OCI-LY1 (cell line): ENCODE results near the gene POFUT1.
A peak's percentile ranks its signal among the peaks of the same experiment; 100 is the strongest.

Experiments used
- H2AFZ ChIP-seq: fragments of 200-600 bp; sonication (generic), shearing (Covaris generic); 2 replicates; pipeline ENCODE4 v1.6.0; 2014; ENCODE audit warnings: antibody characterized with exemption, mild to moderate bottlenecking, low read length
- H3F3A ChIP-seq: fragments of 200-600 bp; sonication (generic), shearing (Covaris generic); 2 replicates; pipeline ENCODE4 v1.6.0; 2014; ENCODE audit warnings: mild to moderate bottlenecking, antibody characterized with exemption, low read length, moderate library complexity; ENCODE audit not compliant: insufficient read depth
- H3K27ac ChIP-seq: fragments of 200-600 bp; sonication (generic); 2 replicates; pipeline ENCODE4 v1.5.1; 2014; ENCODE audit warnings: low read length, mixed run types, mild to moderate bottlenecking, low read depth; ENCODE audit not compliant: poor library complexity, severe bottlenecking
- H3K27me3 ChIP-seq: fragments of 200-600 bp; sonication (generic); 2 replicates; pipeline ENCODE4 v1.6.0; 2014; ENCODE audit warnings: antibody characterized with exemption, mild to moderate bottlenecking, low read length, moderate library complexity; ENCODE audit not compliant: insufficient read depth
- H3K36me3 ChIP-seq: fragments of 200-600 bp; sonication (generic); 2 replicates; pipeline ENCODE4 v1.6.1; 2014; ENCODE audit warnings: mild to moderate bottlenecking, antibody characterized with exemption, low read length, moderate library complexity, mixed read lengths; ENCODE audit not compliant: insufficient read depth
- H3K4me1 ChIP-seq: fragments of 200-600 bp; sonication (generic); 2 replicates; pipeline ENCODE4 v1.5.1; 2014; ENCODE audit warnings: mild to moderate bottlenecking, low read length, moderate library complexity; ENCODE audit not compliant: insufficient read depth, severe bottlenecking
- H3K4me2 ChIP-seq: fragments of 200-600 bp; sonication (generic), shearing (Covaris generic); 2 replicates; pipeline ENCODE4 v1.6.1; 2014; ENCODE audit warnings: low read length
- H3K4me3 ChIP-seq: fragments of 200-600 bp; sonication (generic); 2 replicates; pipeline ENCODE4 v1.5.1; 2014; ENCODE audit warnings: low read length, low read depth, mild to moderate bottlenecking, mixed read lengths; ENCODE audit not compliant: poor library complexity, severe bottlenecking
- H3K79me2 ChIP-seq: fragments of 200-600 bp; shearing (Covaris generic); 2 replicates; pipeline ENCODE4 v1.6.1; 2016; ENCODE audit warnings: mixed run types, low read length, mixed read lengths; ENCODE audit not compliant: insufficient read depth
- H3K9ac ChIP-seq: fragments of 200-600 bp; sonication (generic), shearing (Covaris generic); 2 replicates; pipeline ENCODE4 v1.6.1; 2014; ENCODE audit warnings: mild to moderate bottlenecking, low read length, mixed read lengths
- H3K9me2 ChIP-seq: fragments of 200-600 bp; sonication (generic), shearing (Covaris generic); 2 replicates; pipeline ENCODE4 v1.6.1; 2014; ENCODE audit warnings: low read depth, mild to moderate bottlenecking, low read length, mixed read lengths
- H3K9me3 ChIP-seq: fragments of 200-600 bp; shearing (Covaris generic); 2 replicates; pipeline ENCODE4 v1.6.1; 2014; ENCODE audit warnings: low read length, mixed read lengths
- H4K20me1 ChIP-seq: fragments of 200-600 bp; sonication (generic), shearing (Covaris generic); 2 replicates; pipeline ENCODE4 v1.6.0; 2016; ENCODE audit warnings: mild to moderate bottlenecking, low read length; ENCODE audit not compliant: insufficient read depth
- EZH2 ChIP-seq: fragments of 200-600 bp; sonication (generic), shearing (Covaris generic); IDR thresholded peaks from 2 replicates; pipeline ENCODE4 v1.8.0; 2017; ENCODE audit warnings: borderline replicate concordance, mixed run types, mild to moderate bottlenecking, antibody characterized with exemption, low read length, moderate library complexity, mixed read lengths
- TF ChIP-seq, protein P1 (sequence below): fragments of 200-600 bp; sonication (generic), shearing (Covaris generic); IDR thresholded peaks from 2 replicates; pipeline ENCODE4 v1.5.1; 2017; ENCODE audit warnings: mild to moderate bottlenecking, antibody characterized with exemption, low read length, moderate library complexity, mixed read lengths

POFUT1 gene

DNA sequence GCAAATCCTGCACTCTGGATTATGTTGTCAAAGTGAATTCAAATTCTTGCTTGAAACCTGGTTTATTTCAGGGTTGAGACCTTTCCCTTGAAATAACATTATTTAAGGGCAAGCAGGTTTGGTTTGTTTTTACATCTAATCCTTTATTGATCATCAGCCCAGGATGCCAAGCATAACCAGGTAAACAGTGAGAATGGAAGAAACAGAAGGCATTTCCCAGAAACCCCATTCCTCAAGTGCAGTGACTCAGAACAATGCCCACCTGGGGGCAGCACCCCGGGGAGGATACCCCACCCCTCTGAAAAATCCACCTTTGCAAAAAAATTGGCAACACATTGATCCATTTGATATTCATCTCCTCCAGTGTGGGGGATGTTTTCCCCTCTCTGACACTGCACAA lies 32.5 kb downstream of the POFUT1 start:
- TF ChIP-seq, protein P1, sequence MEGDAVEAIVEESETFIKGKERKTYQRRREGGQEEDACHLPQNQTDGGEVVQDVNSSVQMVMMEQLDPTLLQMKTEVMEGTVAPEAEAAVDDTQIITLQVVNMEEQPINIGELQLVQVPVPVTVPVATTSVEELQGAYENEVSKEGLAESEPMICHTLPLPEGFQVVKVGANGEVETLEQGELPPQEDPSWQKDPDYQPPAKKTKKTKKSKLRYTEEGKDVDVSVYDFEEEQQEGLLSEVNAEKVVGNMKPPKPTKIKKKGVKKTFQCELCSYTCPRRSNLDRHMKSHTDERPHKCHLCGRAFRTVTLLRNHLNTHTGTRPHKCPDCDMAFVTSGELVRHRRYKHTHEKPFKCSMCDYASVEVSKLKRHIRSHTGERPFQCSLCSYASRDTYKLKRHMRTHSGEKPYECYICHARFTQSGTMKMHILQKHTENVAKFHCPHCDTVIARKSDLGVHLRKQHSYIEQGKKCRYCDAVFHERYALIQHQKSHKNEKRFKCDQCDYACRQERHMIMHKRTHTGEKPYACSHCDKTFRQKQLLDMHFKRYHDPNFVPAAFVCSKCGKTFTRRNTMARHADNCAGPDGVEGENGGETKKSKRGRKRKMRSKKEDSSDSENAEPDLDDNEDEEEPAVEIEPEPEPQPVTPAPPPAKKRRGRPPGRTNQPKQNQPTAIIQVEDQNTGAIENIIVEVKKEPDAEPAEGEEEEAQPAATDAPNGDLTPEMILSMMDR = peak; percentile 29; the same call in 1 of the 2 replicates
- no peak for TF ChIP-seq EZH2
- Histone ChIP-seq H3K9me3 (no peaks in the 10 kb centered on the region), H3K4me1 (no peaks in the 10 kb centered on the region), H3K79me2 (no peaks in the 10 kb centered on the region), H3K4me3 (no peak overlapping the region), H3K9ac (no peak overlapping the region), H4K20me1 (no peaks in the 10 kb centered on the region), H3K36me3 (peaks cover 22% of the 10 kb centered on the region), H3K27ac (no peak overlapping the region), H2AFZ (no peak overlapping the region), H3K9me2 (no peaks in the 10 kb centered on the region), H3F3A (no peaks in the 10 kb centered on the region), H3K4me2 (no peak overlapping the region), H3K27me3 (no peaks in the 10 kb centered on the region)

DNA sequence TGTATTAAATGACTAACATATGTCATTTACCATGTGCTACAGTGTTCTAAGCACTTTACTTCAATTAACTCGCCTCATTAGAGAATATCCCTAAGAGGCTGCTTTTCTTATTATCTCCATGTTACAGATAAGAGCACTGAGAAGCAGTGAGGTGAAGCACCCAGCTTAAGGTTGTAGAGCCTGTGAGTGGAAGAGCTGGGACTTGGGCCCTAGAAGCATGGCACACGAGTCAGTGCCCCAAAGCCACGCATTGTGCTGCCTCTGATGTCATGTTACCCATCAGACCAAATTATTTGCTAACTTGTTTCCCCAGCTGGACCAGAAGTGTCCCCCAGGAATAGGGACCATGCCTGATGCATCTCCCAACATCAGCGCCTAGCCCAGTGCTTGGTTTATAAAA lies 34.1 kb downstream of the POFUT1 start:
- H3K9me2 ChIP-seq = no peaks in the 10 kb centered on the region
- H3K9me3 ChIP-seq = no peaks in the 10 kb centered on the region
- no peaks in the 10 kb centered on the region for H3F3A ChIP-seq
- H3K4me3 ChIP-seq = no peak overlapping the region
- no peaks in the 10 kb centered on the region for H4K20me1 ChIP-seq
- H3K4me1 ChIP-seq = no peaks in the 10 kb centered on the region
- no peak overlapping the region for H3K4me2 ChIP-seq
- TF ChIP-seq EZH2 = no peak
- TF ChIP-seq, protein P1 = no peak
- no peak overlapping the region for H2AFZ ChIP-seq
- no peaks in the 10 kb centered on the region for H3K79me2 ChIP-seq
- H3K36me3 ChIP-seq = peaks cover 6% of the 10 kb centered on the region; the same call in 1 of the 2 replicates
- H3K27me3 ChIP-seq = no peaks in the 10 kb centered on the region
- H3K9ac ChIP-seq = no peak overlapping the region
- H3K27ac ChIP-seq = no peak overlapping the region

DNA sequence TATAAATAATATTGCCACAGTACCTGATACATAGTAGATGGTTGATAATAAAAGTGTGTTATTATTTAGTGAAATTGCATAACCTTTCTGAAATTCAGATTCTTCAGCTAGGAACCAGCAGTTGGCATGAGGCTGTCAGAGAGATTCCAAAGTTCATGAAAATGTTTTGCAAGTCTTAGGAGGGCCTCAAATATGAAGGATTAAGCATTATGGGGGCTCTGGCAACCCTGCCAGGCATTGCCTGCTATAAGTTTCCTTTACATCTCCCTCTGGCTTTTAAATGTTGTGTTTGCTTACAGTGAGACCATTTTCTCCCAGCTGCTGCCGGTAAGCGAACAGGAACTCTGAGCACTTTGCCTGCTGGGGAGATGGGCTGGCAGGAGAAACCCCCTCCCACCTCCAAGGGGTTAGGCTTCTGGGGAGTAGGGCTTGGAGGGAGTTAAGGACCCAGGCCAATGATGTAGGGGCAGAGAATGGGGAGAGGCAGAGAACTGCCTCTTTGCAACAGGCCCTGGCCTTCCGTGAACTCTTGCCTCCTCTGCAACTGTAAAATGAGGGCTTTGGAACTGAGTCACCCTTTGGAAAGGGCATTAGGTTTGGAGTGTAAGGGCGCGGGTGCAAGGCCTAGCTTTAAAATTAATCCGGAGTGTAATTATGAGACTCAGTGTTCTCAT lies 36.6 kb downstream of the POFUT1 start:
- no peaks in the 10 kb centered on the region for H3K9me2 ChIP-seq
- no peaks in the 10 kb centered on the region for H3F3A ChIP-seq
- H3K36me3 ChIP-seq = no peaks in the 10 kb centered on the region; the same call in 1 of the 2 replicates
- H3K4me3 ChIP-seq = no peak overlapping the region
- H3K27ac ChIP-seq = no peak overlapping the region
- no peak overlapping the region for H2AFZ ChIP-seq
- TF ChIP-seq, protein P1 = no peak
- no peak for TF ChIP-seq EZH2
- H3K4me2 ChIP-seq = no peak overlapping the region
- H3K9ac ChIP-seq = no peak overlapping the region
- H4K20me1 ChIP-seq = no peaks in the 10 kb centered on the region
- H3K27me3 ChIP-seq = no peaks in the 10 kb centered on the region
- no peaks in the 10 kb centered on the region for H3K79me2 ChIP-seq
- no peaks in the 10 kb centered on the region for H3K4me1 ChIP-seq
- no peaks in the 10 kb centered on the region for H3K9me3 ChIP-seq
